ENCODE data around the gene CLEC10A.
"Not testable (repeated sequence)": the region's sequence is repeated elsewhere in the genome, so short reads cannot be mapped to it uniquely, and the experiment has no call there.

Gene CLEC10A, protein sequence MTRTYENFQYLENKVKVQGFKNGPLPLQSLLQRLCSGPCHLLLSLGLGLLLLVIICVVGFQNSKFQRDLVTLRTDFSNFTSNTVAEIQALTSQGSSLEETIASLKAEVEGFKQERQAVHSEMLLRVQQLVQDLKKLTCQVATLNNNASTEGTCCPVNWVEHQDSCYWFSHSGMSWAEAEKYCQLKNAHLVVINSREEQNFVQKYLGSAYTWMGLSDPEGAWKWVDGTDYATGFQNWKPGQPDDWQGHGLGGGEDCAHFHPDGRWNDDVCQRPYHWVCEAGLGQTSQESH

DNA sequence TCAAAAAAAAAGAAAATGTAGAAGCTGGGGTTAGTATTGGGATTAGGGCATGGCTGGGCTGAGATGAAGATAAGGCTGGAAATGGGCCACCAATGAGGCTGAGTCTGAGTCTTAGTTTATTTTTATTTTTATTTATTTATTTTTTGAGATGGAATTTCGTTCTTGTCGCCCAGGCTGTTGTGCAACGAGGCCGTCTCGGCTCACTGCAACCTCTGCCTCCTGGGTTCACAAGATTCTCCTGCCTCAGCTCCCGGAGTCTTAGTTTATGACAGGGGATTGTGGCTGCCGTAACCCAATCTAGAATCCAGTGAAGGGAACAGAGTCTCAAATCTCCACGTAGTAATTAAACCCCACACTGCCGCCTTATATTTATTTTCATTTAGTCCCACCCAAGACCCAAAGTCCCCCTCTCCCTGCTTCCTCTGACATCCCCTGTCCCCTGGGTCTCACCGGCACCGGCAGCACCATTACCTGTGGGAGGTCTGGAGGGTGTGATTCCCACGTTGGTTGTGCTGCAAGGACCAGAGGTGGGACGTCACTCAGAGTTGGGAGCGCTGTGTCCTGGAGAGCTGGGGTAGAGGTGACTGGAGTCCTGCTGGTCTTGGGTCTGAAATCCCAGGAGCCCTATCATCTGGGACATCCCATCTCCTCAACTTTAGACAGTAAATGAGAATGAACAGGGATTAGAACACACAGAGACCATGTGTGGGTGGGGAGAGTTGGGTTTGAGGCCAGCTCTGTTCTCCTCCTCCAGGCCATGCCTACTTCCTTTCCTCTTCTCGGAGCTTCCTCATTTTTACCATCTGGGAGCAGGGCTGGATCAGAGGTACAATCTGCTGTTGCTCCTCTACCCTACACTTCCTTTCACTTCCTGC lies at the start of gene CLEC10A:
Gene CLEC10A (minus strand): TSS at position 671 of the 875 bp plus-strand sequence. CDS start 1,439 bp downstream, outside the sequence.
- DNase-seq, result peak; percentile 77 to 82

DNA sequence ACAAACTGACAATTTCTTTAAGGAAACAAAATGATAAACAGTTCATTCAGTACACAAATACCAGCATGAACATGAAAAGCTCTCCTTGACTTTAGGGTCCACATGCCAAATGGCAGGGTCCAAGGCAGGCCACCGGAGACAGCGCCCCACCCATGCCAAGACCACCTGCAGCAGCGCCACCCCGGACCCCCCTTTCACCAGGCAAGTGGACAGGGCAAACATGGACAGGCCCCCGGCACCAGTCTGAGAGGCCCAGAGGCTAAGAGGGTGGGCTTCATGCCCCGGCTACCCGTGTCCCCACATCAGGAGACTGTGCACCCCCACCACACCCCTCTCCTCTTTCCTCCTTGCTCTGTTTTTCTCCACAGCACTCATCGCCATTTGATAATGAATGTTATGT lies 49.3 kb upstream of the CLEC10A start:
- no peak for DNase-seq

DNA sequence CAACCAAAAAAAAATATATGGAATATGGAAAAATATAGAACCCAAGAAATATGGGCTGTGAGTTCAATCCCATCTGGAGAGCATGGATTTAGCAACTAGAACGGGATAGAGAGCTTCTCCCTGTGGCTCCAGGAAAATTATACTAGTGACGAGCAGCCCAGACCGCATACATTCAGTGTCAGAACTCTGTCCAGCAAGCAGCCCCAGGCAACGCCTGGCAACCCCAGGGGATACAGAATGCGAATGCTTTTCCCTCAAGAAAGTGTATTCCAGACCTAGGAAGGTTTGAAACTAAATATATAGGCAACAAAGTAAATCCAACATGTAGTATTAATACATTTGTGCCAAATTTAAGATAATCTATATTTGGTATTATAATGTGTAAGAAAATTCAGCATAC lies 48.1 kb upstream of the CLEC10A start:
- no peak for DNase-seq

DNA sequence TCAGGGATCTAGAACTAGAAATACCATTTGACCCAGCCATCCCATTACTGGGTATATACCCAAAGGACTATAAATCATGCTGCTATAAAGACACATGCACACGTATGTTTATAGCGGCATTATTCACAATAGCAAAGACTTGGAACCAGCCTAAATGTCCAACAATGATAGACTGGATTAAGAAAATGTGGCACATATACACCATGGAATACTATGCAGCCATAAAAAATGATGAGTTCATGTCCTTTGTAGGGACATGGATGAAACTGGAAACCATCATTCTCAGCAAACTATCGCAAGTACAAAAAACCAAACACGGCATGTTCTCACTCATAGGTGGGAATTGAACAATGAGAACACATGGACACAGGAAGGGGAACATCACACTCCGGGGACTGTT lies 47.5 kb upstream of the CLEC10A start:
- DNase-seq, result not testable (repeated sequence)

DNA sequence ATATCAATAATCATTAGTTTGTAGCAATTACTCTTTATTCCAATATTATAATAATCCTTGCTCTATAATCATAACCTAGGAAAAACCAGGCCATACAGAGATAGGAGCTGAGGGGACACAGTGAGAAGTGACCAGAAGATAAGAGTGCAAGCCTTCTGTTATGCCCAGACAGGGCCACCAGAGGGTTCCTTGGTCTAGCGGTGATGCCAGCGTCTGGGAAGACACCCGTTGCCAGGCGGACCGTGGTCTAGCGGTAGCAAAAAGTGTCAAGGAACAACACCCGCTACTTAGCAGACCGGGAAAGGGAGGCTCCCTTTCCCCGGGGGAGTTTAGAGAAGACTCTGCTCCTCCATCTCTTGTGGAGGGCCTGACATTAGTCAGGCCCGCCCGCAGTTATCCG lies 46.3 kb upstream of the CLEC10A start:
- DNase-seq, result not testable (repeated sequence)

DNA sequence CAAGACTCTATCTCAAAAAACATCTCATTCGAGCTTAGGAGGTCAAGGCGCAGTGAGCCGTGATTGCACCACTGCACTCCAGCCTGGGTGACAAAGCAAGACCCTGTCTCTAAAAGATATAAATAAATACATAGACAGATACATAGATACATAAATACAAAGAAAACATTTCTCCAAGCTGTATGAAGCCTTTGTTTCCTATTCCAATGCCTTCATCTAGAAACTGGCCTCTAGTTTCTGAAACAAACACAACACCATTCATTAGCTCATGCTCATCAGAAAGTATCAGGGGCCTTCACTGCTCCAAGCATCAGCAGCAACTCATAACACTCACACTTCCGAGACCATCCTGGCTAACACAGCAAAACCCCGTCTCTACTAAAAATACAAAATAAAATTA lies 44.9 kb upstream of the CLEC10A start:
- no peak for DNase-seq

DNA sequence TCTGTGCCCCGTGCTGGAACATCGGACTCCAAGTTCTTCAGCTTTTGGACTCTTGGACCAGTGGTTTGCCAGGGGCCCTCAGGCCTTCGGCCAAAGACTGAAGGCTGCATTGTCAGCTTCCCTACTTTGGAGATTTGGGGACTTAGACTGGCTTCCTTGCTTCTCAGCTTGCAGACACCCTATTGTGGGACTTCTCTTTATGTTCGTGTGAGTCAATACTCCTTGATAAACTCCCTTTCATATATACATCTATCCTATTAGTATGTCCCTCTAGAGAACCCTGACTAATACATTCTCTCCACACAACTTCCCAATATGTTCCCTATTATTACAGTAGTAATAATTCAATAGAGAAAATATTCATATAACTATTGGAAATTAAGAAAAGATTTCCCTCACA lies 43.8 kb upstream of the CLEC10A start:
- no peak for DNase-seq

DNA sequence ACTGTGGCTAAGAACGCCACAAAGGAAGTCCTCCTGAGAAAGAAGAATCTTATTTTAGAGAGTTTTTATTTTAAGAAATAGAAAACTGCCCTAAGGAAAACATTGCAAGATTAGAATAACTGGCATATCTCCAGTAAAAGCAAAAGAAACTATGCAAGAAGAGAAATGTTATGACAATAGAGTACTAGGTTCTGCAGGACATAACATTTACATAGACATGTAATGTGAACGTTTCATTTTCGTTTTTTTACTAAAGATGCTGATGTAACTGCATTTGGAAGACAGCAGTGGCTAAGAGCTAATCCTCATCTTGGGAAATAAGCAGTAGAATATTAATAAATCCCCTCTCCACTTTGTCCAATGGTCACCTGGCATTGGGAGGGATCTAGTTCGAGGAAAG lies 42.3 kb upstream of the CLEC10A start:
- DNase-seq, result no peak

DNA sequence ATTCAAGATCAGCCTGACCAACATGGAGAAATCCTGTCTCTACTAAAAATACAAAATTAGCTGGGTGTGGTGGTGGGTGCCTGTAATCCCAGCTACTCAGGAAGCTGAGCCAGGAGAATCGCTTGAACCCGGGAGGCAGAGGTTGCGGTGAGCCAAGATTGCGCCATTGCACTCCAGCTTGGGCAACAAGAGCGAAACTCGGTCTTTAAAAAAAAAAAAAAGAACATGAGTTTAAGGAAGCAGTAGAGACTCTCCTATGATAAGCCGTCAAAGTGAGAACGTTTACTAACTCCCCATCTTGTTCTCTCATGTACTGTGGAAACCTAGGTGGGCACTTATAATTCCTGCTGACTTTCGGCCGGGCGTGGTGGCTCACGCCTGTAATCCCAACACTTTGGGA lies 40.6 kb upstream of the CLEC10A start:
- DNase-seq, result peak in 1 of 2 donors; percentile 52

DNA sequence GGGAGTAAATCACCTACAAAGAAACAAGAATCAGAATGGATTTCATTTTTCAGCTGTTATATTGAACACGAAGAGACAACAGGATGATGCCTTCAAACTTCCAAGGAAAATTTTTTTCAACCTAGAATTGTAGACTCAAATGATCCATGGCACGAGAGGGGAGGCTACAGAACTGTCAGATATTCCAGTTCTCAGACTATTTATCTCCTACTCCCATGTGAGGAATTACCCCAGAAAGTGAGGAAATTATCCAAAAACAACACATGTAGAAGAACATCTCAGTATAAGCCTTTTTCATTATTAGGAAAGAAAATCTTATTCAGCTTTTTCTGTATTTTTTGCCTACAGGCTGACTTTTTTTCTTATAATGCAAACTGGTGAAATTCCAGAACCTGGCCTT lies 40.1 kb upstream of the CLEC10A start:
- no peak for DNase-seq

DNA sequence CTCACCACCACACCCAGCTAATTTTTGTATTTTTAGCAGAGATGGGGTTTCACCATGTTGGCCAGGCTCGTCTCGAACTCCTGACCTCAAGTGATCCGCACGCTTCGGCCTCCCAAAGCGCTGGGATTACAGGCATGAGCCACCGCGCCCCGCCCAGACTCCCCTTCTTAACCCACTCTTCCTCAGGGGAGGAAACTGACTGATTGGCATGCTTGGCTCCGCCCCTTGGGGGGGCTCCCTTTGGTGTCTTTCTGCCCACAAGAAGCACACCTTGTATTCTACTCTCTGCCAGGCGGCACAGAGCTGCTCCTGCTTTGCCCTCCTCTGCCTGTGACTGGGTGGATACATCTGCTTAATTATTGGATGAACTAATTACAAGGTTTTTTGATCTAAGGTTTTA lies 39.3 kb upstream of the CLEC10A start:
- DNase-seq, result no peak

DNA sequence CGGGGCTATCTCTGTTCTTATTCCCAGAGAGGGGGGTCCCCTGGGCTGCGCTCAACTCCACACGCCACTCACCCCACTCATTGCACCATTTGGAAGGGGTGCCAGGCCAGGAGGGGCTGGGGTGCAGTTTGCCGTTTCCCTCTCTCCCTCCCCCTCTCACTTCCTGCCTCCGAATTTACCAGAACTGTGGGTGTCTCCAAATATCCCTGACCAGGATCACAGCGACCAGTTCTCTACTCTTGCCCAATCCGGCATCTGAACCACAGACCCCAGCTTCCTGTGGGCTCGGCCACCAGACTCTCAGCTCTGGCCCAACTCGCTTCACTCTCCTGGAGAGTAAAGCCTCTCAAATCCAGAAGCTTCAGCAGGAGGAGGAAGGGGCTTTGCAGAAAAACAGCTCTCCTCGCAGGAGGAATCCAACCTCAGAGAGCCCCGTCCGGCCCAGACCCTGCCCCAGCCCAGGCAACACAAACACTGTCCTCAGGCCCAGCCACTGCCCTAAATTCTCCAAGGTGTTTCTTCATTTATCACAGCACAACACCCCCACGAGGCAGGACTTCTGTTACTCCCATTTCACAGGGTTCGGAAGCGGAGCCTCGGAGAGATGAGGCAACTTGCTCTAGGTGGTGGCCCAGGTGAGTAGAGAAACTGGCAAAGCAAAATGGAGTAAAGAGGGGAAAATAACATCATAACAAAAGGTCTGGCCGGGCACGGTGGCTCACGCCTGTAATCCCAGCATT lies 35.0 kb upstream of the CLEC10A start:
- DNase-seq, result peak; percentile 13 to 45

DNA sequence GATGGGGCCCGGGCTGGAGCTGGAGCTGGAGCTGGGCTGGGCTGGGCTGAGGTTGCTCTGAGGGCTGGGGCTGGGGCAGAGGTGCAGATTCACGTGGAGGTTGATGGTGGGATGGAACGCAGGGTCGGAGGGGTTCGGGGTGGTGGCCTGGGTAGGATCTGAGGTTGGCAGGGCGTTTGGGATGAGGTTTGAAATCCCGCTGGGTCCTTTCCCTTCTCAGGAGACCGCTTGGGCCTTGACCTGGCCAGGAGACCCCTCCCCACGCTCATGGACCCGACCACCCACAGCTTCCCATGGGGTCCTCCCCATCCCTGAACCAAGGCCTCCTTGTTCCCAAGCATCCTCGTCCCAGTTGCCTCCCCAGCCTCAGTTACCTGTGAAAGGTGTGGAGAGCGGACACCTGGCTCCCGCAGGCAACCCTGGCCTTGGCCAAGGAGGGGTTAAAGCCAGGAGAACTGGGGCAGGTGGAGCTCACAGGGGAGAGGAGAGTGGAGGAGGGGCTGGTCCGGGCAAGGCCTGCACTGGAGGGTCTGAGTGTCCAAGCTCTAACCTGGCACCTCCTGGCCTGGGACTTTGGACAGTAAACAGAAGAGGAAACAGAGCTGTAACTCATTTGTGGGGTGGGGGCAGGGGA lies 34.3 kb upstream of the CLEC10A start, which contains the start of gene ASGR2:
Gene ASGR2 (minus strand): TSS at position 582 of the 634 bp plus-strand sequence. CDS start 582 bp downstream, outside the sequence.
- no peak for DNase-seq

DNA sequence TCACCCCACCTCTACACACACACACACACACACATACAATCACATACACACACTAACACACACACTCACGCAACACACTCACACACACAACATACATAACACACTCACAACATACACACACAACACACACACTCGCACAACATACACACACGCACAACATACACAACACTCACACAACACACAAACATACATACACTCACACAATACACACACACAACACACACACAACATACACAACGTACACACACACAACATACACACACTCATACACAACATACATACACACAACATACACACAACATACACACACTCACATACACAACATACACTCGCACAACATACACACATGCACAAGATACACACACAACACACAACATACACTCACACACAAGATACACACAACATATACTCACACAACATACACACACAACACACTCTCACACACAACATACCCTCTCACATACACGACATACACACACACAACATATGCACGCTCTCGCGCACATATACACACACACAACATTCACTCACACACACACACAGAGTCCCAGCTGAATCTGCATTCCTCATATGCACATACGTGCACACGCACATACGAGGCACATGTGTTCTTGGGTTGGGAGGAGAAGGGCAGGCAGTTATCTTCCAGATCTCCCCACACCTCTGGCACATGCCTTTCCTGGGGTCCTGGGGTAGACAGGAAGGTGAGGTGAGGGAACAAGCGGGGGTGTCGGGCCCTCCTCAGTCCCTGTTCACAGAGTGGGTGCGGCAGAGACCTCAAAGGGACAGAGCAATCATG lies 33.4 kb upstream of the CLEC10A start:
- no peak for DNase-seq

DNA sequence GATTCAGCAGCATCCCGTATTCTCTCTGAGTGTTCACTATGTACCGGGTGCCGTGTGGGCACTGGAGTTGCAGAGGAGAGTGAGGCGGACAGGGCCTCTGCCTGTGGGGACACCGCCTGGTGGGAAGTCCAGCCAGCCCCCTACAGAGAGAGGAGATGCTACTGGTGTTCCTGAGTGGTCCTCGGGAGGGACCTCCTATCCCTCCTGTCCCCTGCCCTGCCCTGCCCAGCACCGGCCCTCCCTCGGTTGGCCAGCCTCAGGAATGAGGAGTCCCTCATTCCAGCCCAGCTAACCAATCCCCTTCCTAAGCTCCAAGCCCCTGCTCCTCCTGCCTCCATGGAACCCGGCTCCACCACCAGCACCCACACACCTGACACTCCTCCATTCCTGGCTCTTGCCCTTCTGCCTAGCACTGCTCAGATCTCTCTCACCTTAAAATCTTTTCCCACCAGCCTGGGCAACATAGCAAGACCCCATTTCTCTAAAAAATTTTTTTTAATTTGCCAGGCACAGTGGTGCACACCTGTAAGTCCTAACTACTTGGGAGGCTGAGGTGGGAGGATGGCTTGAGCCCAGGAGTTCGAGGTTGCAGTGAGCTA lies 32.6 kb upstream of the CLEC10A start:
- no peak for DNase-seq

DNA sequence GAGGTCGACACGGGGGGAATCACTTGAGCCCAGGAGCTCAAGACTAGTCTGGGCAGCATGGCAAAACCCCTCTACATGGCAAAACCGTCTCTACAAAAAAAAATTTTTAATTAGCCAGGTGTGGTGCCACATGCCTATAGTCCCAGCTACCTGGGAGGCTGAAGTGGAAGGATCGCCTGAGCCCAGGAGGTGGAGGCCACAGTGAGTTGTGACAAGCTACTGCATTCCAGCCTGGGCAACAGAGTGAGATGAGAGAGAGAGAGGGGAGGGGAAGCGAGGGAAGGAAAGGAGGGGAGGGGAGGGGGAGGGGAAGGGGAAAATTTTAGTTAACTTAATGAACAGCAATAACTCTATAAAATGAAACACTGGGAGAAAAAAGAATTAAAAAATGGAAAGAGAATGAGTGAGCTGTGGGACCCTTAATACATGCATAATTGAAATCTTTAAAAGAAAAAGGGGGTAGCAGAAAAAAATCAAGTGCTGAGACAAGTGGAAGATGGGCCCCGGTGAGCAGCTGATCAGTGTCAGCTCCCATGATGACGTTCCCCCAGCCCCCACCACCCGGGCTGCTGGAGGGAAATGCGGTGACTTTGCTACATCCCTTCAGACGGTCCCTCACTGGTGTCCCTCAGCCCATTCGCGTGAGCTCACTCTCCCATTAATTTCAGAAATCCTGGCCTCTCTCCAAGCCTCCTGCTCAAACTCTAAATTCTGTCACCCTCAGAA lies 31.9 kb upstream of the CLEC10A start:
- no peak for DNase-seq

DNA sequence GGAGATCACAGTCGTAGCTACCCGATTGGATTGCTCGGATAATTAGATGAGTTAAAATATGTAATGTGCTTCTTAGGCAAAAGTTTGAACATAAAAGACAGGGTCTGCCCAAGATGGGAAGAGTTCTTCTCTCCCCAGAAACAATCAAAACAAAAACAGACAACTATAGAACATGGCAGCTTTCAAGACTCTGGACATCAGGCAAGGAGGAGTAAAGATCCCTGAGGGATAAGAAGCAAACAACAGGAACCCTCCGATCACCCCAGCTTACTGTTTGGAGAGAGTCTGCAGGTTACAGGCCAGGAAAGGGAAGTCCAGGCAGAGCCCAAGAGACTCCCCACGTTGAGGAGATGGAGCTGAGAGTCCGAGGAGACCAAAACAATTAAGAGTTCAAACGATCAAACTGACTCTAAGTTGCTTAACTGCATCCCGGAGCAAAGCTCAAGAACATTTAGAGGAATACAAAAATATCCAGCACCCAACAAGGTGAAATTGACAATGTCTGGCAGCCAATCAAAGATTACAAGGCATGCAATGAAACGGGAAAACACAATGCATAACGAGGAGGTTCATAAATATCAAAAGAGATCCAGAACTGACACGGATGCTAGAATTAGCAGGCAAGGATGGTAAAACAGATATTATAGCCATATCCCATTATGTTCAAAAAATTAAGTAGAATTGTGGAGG lies 30.7 kb upstream of the CLEC10A start:
- DNase-seq, result no peak

DNA sequence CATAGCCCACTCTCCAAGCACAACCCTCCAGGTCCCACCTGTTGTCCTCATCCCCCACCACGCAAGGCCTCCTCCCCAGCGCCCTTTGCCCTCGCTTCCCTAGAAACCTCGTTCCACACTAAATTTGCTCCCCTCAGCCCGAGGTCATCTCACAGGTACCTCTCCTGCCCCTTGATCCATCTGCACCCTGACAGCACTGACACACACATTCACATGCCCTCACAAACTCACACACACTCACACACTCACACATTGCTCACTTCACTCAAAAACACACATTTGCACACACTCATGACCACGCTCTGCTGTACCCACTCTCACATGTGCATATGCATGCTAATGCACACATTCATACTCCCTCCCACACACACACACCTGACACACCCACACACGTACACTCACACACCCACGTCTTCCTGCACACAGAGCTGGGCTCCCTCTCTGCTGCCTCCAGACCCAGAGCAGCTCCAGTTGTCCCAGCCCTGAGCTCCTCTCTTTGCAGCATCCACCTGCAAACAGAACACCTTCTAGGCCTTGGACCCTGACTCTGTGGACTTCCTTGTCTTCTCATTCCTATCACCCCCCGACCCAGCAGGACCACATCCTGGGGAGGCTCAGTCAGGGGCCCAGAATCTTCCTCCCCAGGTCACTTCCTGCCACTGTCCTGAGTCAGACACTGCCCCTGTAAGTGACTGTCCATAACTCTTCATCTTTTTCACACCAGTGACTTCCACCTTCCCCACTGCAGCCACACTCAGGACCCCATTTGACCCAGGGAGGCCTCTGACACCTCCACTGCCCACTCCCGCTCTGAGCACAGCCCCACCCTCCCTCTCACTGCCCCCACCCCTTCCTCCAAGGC lies 29.6 kb upstream of the CLEC10A start:
- no peak for DNase-seq

DNA sequence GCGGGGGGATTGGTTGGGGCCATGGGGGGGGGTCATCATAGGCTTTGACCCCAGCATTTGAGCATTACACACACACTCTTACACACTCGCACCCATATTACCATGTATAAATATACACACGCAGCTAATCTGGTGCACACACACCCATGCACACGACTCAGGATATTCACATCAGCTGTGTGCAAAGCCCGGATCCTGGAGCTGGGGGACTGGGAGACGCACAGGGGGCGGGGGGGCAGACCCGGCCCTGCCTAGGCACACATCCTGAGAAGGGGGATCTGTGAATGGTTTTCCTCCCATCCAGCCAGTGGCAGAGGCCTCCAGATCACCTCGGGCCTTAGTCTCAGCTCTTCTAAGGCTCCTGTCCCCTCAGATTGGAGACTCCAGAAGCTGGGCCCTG lies 28.9 kb upstream of the CLEC10A start:
- no peak for DNase-seq
